Esophagus (tissue), 2 donors: Measurements from ENCODE around the gene GRAP2. TPM values are rescaled to one million over a fixed set of nuclear protein-coding genes. Genes with fewer than 3 reads are reported as not detected.

Experiments
- H3K27ac ChIP-seq, 2 donors: one replicate each; pipeline ENCODE4 v1.5.1; 2013; ENCODE audit warnings: low read depth in 2 of 2, mild to moderate bottlenecking in 2 of 2, inconsistent platforms in 1 of 2, low read length in 1 of 2, moderate library complexity in 1 of 2
- H3K27me3 ChIP-seq, 2 donors: one replicate each; pipeline ENCODE4 v1.6.1; 2013; ENCODE audit warnings: low read length in 2 of 2, control low read depth in 1 of 2, mild to moderate bottlenecking in 1 of 2; ENCODE audit not compliant: insufficient read depth in 2 of 2, control insufficient read depth in 1 of 2
- H3K36me3 ChIP-seq, 2 donors: one replicate each; pipeline ENCODE4 v1.6.1; 2013; ENCODE audit warnings: low read length in 1 of 2; ENCODE audit not compliant: control insufficient read depth in 2 of 2, insufficient read depth in 2 of 2
- H3K4me1 ChIP-seq, 2 donors: one replicate each; pipeline ENCODE4 v1.6.1; 2013; ENCODE audit warnings: low read length in 1 of 2; ENCODE audit not compliant: control insufficient read depth in 2 of 2, insufficient read depth in 2 of 2
- H3K4me3 ChIP-seq, 2 donors: one replicate each; pipeline ENCODE4 v1.5.1; 2013; ENCODE audit warnings: low read length in 2 of 2, mild to moderate bottlenecking in 2 of 2, low read depth in 1 of 2, moderate library complexity in 1 of 2
- H3K9me3 ChIP-seq, 2 donors: one replicate each; pipeline ENCODE4 v1.6.1; 2013; ENCODE audit warnings: mild to moderate bottlenecking in 2 of 2, low read depth in 1 of 2, low read length in 1 of 2, moderate library complexity in 1 of 2; ENCODE audit not compliant: control insufficient read depth in 2 of 2, insufficient read depth in 1 of 2
- WGBS, 2 donors: extraction: QIAGEN DNeasy Blood & Tissue Kit; methylation state at CpG; one replicate each; pipeline ENCODE4 v1.1.7; 2013; 5-methylcytosine and 5-hydroxymethylcytosine counted together
- polyA plus RNA-seq, 2 donors: library from polyadenylated mRNA; stranded (reverse); fragments of 200-250 nt; gene quantifications; one replicate each; pipeline ENCODE4 v1.2.3, GENCODE V29; 2013
- donor health status: healthy with polysubstance abuse.
- donor health status: Bipolar disorder and iron deficiency.

GRAP2 gene
- polyA plus RNA-seq, 2 donors, result 0.82 to 1.3 TPM

DNA sequence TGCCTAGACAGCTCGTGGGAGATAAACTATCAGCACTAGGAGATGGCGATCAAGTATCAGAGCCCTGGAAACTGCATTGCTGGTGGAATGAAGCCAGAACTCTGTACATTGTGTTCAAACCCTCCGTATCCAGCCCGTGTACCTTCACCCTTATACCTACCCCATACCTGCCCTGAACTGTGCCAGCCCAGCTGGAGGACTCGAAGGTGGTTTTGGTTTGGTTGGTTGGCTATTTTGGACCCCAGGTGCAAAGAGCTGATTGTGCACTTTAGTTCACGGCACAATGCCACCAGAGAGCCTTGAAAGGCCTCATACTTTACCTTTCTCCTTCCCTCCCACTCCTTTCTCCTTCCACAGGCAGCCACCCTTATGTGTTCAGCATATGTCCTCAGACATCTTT lies 109.9 kb downstream of the GRAP2 start:
- Histone ChIP-seq H3K27me3 (no peaks in the 10 kb centered on the region), H3K4me1 (peaks cover 0 to 17% of the 10 kb centered on the region in 2 donors), H3K36me3 (no peaks in the 10 kb centered on the region), H3K4me3 (no peak overlapping the region), H3K27ac (peak overlapping the region in 1 of 2 donors; percentile 24), H3K9me3 (no peaks in the 10 kb centered on the region)
- 59 to 63% methylated on average over 6 of the region's 6 CpGs for WGBS, 2 donors

DNA sequence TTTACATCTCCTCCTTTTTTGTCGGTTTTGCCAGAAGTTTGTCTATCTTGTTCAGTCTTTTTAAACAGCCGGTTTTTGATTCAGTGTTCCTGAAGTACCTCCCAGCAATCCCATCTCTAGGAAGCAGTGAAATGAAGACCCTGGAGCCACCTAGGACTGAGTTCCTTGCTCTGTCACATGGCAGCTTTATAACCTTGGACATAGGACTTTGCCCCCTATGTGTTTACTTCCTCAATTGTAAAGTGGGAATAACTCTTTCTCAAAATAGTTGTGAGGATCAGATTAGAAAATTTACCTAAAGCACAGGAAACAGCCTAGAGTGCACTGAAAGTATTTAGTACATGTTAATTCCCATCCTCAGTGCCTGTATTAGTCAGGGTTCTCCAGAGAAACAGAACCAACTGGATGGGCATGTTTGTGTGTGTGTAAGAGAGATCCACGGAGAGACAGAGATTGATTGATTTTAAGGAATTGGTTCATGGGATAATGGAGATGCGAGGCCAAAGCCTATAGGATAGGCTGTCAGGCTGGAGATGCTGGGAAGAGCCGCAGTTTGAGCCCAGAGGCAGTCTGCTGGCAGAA lies 113.9 kb downstream of the GRAP2 start:
- peak overlapping the region; percentile 68 to 85 for H3K27ac ChIP-seq
- no peak overlapping the region for H3K4me3 ChIP-seq
- no peaks in the 10 kb centered on the region for H3K27me3 ChIP-seq
- H3K36me3 ChIP-seq, result no peaks in the 10 kb centered on the region
- 42 to 46% methylated on average over 5 of the region's 5 CpGs for WGBS, 2 donors
- peaks cover 6 to 15% of the 10 kb centered on the region in 2 donors for H3K4me1 ChIP-seq
- no peaks in the 10 kb centered on the region for H3K9me3 ChIP-seq

GRCh38 chr22:40015358-40015976 lies 114.6 kb downstream of the GRAP2 start:
- no peaks in the 10 kb centered on the region for H3K27me3 ChIP-seq
- 49 to 54% methylated on average over 10 of the region's 10 CpGs for WGBS, 2 donors
- no peak overlapping the region for H3K4me3 ChIP-seq
- no peaks in the 10 kb centered on the region for H3K9me3 ChIP-seq
- no peaks in the 10 kb centered on the region for H3K36me3 ChIP-seq
- H3K27ac ChIP-seq, result peak overlapping the region; percentile 67 to 68
- H3K4me1 ChIP-seq, result peaks cover 6 to 18% of the 10 kb centered on the region in 2 donors

DNA sequence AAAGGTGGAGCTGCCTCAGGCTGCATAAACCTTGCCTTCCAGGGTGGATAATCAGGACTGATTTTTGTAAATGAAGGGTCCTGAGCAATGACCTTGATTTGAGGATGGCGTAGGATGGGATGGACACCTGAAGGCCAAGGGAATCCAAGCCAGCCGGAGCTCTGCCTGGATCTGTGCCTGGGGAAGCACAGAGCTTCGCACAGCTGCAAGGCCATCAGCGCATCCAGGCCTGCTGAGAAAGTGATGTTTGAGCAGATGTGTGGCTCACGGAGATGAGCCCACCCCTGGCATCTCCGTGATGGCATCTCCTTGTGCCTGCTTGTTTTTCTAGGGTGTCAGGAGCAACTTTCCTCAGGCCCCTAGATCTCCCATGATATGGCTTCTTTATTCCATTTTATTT lies 117.2 kb downstream of the GRAP2 start:
- H3K27me3 ChIP-seq, result no peaks in the 10 kb centered on the region
- 74 to 82% methylated on average over 6 of the region's 6 CpGs for WGBS, 2 donors
- H3K36me3 ChIP-seq, result peaks cover 0 to 5% of the 10 kb centered on the region in 2 donors
- no peaks in the 10 kb centered on the region for H3K9me3 ChIP-seq
- no peak overlapping the region for H3K4me3 ChIP-seq
- peak overlapping the region; percentile 21 to 33 for H3K27ac ChIP-seq
- peaks cover 6 to 29% of the 10 kb centered on the region in 2 donors for H3K4me1 ChIP-seq

DNA sequence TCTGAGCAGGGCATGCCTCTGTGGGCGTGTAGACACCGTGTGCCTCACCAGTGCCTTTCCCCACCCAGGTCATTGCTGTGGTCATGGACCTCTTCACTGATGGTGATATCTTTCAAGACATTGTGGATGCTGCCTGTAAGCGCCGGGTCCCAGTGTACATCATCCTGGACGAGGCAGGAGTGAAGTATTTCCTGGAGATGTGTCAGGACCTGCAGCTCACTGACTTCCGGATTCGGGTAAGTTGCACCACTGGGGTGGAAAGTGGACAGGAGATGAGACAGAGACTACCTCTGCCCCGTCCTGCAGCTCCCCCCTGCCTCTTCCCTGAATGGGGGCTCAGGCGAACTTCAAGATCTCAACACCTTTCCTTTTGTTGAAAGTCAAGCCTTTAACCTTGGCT lies 118.2 kb downstream of the GRAP2 start:
- H3K36me3 ChIP-seq, result peaks cover 0 to 5% of the 10 kb centered on the region in 2 donors
- H3K27me3 ChIP-seq, result no peaks in the 10 kb centered on the region
- peaks cover 6 to 32% of the 10 kb centered on the region in 2 donors for H3K4me1 ChIP-seq
- H3K4me3 ChIP-seq, result no peak overlapping the region
- 60 to 79% methylated on average over 9 of the region's 9 CpGs for WGBS, 2 donors
- no peaks in the 10 kb centered on the region for H3K9me3 ChIP-seq
- H3K27ac ChIP-seq, result peak overlapping the region in 1 of 2 donors; percentile 77

- Histone ChIP-seq H3K27ac (peak overlapping the region; percentile 85 to 90), H3K27me3 (no peaks in the 10 kb centered on the region), H3K36me3 (peaks cover 0 to 9% of the 10 kb centered on the region in 2 donors), H3K9me3 (no peaks in the 10 kb centered on the region), H3K4me1 (peaks cover 6 to 34% of the 10 kb centered on the region in 2 donors), H3K4me3 (no peak overlapping the region)
- WGBS, 2 donors, result 64 to 71% methylated on average over 7 of the region's 7 CpGs
Measured at GRCh38 chr22:40020956-40021355, 120.1 kb downstream of the GRAP2 start.

DNA sequence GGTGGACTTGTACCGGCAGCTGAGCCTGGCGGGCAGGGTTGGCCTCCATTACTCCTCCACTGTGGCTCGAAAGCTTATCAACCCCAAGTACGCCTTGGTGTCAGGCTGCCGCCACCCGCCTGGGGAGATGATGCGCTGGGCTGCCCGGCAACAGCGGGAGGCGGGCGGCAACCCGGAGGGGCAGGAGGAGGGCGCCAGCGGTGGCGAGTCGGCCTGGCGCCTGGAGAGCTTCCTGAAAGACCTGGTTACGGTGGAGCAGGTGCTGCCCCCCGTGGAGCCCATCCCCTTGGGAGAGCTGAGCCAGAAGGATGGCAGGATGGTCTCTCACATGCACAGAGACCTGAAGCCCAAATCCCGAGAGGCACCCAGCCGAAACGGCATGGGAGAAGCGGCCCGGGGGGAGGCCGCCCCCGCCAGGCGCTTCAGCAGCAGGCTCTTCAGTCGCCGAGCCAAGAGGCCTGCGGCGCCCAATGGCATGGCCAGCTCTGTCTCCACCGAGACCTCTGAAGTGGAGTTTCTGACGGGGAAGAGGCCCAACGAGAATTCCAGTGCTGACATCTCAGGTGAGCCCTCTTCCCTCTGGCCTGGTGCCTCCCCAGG lies 120.6 kb downstream of the GRAP2 start:
- Histone ChIP-seq H3K9me3 (no peaks in the 10 kb centered on the region), H3K4me1 (peaks cover 6 to 34% of the 10 kb centered on the region in 2 donors), H3K27ac (peak overlapping the region; percentile 85 to 90), H3K27me3 (no peaks in the 10 kb centered on the region), H3K36me3 (peaks cover 0 to 10% of the 10 kb centered on the region in 2 donors), H3K4me3 (no peak overlapping the region)
- WGBS, 2 donors, result 56 to 66% methylated on average over 34 of the region's 34 CpGs

GRCh38 chr22:40022536-40023240 lies 121.8 kb downstream of the GRAP2 start:
- WGBS, 2 donors, result 50 to 60% methylated on average over 11 of the region's 11 CpGs
- Histone ChIP-seq H3K9me3 (no peaks in the 10 kb centered on the region), H3K27ac (peak overlapping the region; percentile 85 to 90), H3K4me3 (no peak overlapping the region), H3K4me1 (peaks cover 6 to 32% of the 10 kb centered on the region in 2 donors), H3K36me3 (peaks cover 0 to 18% of the 10 kb centered on the region in 2 donors), H3K27me3 (no peaks in the 10 kb centered on the region)
